ENCODE data around the gene CADPS2.

- TF ChIP-seq CTCF (IDR thresholded peaks at IDR 0.05; ENCODE audit: low read length) (no peak), EZH2phosphoT487 (IDR thresholded peaks at IDR 0.05; ENCODE audit: low read length) (no peak)
Observed at GRCh38 chr7:122337011-122337410, 549.2 kb downstream of the CADPS2 start.

Measured in MM.1S (cell line).